ENCODE measurements around the gene KISS1.

KISS1 gene

GRCh38 chr1:204161609-204162493 lies 34.4 kb downstream of the KISS1 start:
- no peak for DNase-seq (ENCODE audit: low read depth in 2 of 2, low spot score in 1 of 2)

- DNase-seq (ENCODE audit: low read depth in 2 of 2, low spot score in 1 of 2): no peak
Measured at GRCh38 chr1:204157962-204158361, 38.3 kb downstream of the KISS1 start.

GRCh38 chr1:204155881-204156280 lies 40.4 kb downstream of the KISS1 start:
- DNase-seq (ENCODE audit: low read depth in 2 of 2, low spot score in 1 of 2): no peak

GRCh38 chr1:204154568-204155255 lies 41.6 kb downstream of the KISS1 start:
- DNase-seq (ENCODE audit: low read depth in 2 of 2, low spot score in 1 of 2): no peak

GRCh38 chr1:204153667-204154066 lies 42.6 kb downstream of the KISS1 start:
- DNase-seq (ENCODE audit: low read depth in 2 of 2, low spot score in 1 of 2): no peak

- no peak for DNase-seq (ENCODE audit: low read depth in 2 of 2, low spot score in 1 of 2)
Measured at GRCh38 chr1:204152310-204153044, 43.8 kb downstream of the KISS1 start.

- DNase-seq (ENCODE audit: low read depth in 2 of 2, low spot score in 1 of 2): peak; percentile 22 to 28
Measured at GRCh38 chr1:204151552-204152309, 44.6 kb downstream of the KISS1 start, which contains the start of gene ETNK2. Gene ETNK2 (minus strand): TSS chr1:204152044. CDS start chr1:204151852, 192 bp downstream.

- no peak for DNase-seq (ENCODE audit: low read depth in 2 of 2, low spot score in 1 of 2)
Measured at GRCh38 chr1:204150702-204151551, 45.4 kb downstream of the KISS1 start.

GRCh38 chr1:204149635-204150565 lies 46.4 kb downstream of the KISS1 start:
- DNase-seq (ENCODE audit: low read depth in 2 of 2, low spot score in 1 of 2): no peak

GRCh38 chr1:204149107-204149506 lies 47.2 kb downstream of the KISS1 start:
- no peak for DNase-seq (ENCODE audit: low read depth in 2 of 2, low spot score in 1 of 2)

GRCh38 chr1:204147406-204148383 lies 48.6 kb downstream of the KISS1 start:
- no peak for DNase-seq (ENCODE audit: low read depth in 2 of 2, low spot score in 1 of 2)

GRCh38 chr1:204146965-204147364 lies 49.3 kb downstream of the KISS1 start:
- no peak for DNase-seq (ENCODE audit: low read depth in 2 of 2, low spot score in 1 of 2)

- no peak for DNase-seq (ENCODE audit: low read depth in 2 of 2, low spot score in 1 of 2)
Measured at GRCh38 chr1:204146309-204146708, 50.0 kb downstream of the KISS1 start.

GRCh38 chr1:204145033-204145504 lies 51.2 kb downstream of the KISS1 start:
- DNase-seq (ENCODE audit: low read depth in 2 of 2, low spot score in 1 of 2): no peak

- no peak for DNase-seq (ENCODE audit: low read depth in 2 of 2, low spot score in 1 of 2)
Measured at GRCh38 chr1:204143276-204144041, 52.8 kb downstream of the KISS1 start.

GRCh38 chr1:204142032-204142974 lies 54.0 kb downstream of the KISS1 start:
- DNase-seq (ENCODE audit: low read depth in 2 of 2, low spot score in 1 of 2): no peak

Data from stimulated activated CD8-positive, alpha-beta memory T cell treated with anti-CD3 and anti-CD28 coated beads, Interleukin-4, amount 100 ng/mL, for 1 hour (primary cell).